Loucy (cell line): Measurements from ENCODE around the gene SORCS2.

Experiments used
- EZH2phosphoT487 ChIP-seq: fragments of 200-600 bp; IDR thresholded peaks from 2 replicates; pipeline ENCODE4 v1.6.1; 2018; ENCODE audit warnings: antibody characterized with exemption, mild to moderate bottlenecking, moderate library complexity, borderline replicate concordance
- TF ChIP-seq, protein P1 (sequence below): fragments of 200-600 bp; sonication (generic); conservative IDR thresholded peaks from 2 replicates; pipeline ENCODE4 v1.5.1; 2014; ENCODE audit warnings: mild to moderate bottlenecking, antibody characterized with exemption, low read length

- TF ChIP-seq, protein P1, sequence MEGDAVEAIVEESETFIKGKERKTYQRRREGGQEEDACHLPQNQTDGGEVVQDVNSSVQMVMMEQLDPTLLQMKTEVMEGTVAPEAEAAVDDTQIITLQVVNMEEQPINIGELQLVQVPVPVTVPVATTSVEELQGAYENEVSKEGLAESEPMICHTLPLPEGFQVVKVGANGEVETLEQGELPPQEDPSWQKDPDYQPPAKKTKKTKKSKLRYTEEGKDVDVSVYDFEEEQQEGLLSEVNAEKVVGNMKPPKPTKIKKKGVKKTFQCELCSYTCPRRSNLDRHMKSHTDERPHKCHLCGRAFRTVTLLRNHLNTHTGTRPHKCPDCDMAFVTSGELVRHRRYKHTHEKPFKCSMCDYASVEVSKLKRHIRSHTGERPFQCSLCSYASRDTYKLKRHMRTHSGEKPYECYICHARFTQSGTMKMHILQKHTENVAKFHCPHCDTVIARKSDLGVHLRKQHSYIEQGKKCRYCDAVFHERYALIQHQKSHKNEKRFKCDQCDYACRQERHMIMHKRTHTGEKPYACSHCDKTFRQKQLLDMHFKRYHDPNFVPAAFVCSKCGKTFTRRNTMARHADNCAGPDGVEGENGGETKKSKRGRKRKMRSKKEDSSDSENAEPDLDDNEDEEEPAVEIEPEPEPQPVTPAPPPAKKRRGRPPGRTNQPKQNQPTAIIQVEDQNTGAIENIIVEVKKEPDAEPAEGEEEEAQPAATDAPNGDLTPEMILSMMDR: no peak
- no peak for TF ChIP-seq EZH2phosphoT487
These were observed 284.5 kb downstream of the SORCS2 start for GRCh38 chr4:7476820-7477219.
